Urinary bladder (tissue), 4 donors: ENCODE data around the gene TMED5. TPM values are rescaled to one million over a fixed set of nuclear protein-coding genes. Genes with fewer than 3 reads are reported as not detected.
"Not testable (repeated sequence)": the region's sequence is repeated elsewhere in the genome, so short reads cannot be mapped to it uniquely, and the experiment has no call there.

Experiments used
- DNase-seq: peaks from one replicate; pipeline ENCODE4 v3.0.0-alpha.2; 2015; ENCODE audit errors: extremely low spot score
- H3K27ac ChIP-seq: one replicate; pipeline ENCODE4 v1.5.1; 2013; ENCODE audit warnings: low read depth, mild to moderate bottlenecking, moderate library complexity
- H3K36me3 ChIP-seq: one replicate; pipeline ENCODE4 v1.6.1; 2013; ENCODE audit warnings: mild to moderate bottlenecking, moderate library complexity; ENCODE audit not compliant: insufficient read depth
- H3K4me1 ChIP-seq: one replicate; pipeline ENCODE4 v1.6.1; 2013; ENCODE audit warnings: mild to moderate bottlenecking, moderate library complexity; ENCODE audit not compliant: insufficient read depth
- H3K4me3 ChIP-seq: one replicate; pipeline ENCODE4 v1.5.1; 2013; ENCODE audit warnings: low read depth, low read length
- WGBS: extraction: QIAGEN DNeasy Blood & Tissue Kit; methylation state at CpG from one replicate; pipeline ENCODE4 v1.1.7; 2013; 5-methylcytosine and 5-hydroxymethylcytosine counted together
- polyA plus RNA-seq: library from polyadenylated mRNA; stranded (reverse); fragments of 200-250 nt; gene quantifications from one replicate; pipeline ENCODE4 v1.2.3, GENCODE V29; 2013
- total RNA-seq: library from RNA; depleted of rRNA; stranded (reverse); fragments of >200 nt; gene quantifications from one replicate; pipeline ENCODE4 v1.2.3, GENCODE V29; 2014
- donor health status: healthy with polysubstance abuse.
- donor health status: healthy.

The TMED5 gene
- total and polyA plus RNA-seq, 2 donors = 31.5 to 72.3 TPM

DNA sequence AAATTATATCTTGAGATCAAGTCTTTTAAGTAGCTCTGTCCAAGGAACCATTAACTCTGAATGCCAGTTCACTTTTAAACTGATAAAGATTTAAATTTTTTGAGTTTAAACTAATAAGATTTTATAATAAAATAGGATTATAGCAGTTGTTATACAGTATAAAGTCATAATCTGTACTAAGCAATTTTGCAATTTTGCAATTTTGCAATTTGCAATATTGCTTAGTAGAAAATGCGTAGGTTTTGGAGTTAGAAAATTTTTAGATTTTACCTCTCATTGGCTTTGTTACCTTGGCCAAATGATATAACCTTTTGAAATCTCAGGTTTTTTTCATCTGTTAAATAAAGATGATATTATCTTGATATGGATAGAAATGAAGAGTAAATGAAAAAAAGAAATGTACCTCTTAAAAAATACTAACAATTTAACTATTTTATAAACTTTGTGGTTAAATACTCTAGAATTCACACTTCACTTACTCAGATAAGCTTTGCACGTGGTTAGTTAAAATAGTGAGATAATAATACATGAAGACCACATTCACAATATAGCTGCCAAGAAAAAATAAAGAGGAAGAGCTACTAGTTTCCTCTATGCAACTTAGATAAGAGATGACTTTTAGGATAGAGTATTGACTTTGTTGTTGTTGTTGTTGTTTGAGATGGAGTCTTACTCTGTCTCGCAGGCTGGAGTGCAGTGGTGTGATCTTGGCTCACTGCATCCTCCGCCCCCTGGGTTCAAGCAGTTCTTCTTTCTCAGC lies 14.2 kb upstream of the TMED5 start:
- Histone ChIP-seq H3K36me3 (no peaks in the 10 kb centered on the region), H3K4me1 (no peaks in the 10 kb centered on the region), H3K4me3 (no peak overlapping the region), H3K27ac (no peak overlapping the region)
- WGBS = 93% methylated on average over 4 of the region's 4 CpGs
- DNase-seq = no peak

DNA sequence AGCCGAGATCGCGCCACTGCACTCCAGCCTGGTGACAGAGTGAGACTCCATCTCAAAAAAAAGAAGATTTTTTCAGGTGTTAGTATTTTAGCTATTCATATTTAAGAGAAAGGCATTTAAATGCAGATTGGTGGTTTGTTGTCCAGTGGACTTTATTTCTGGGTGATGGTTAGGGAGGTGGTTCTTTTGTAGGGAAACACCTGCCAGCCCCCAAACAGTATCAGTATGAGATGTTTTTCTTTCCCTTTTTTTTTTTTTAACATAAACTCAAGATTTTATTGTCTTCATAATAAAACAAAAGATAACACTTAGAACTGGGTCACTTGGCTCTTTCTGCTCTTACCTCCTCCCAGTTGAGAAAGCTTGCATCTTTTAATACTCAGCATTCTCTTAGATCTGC lies 10.2 kb upstream of the TMED5 start:
- WGBS = 98% methylated on average over 3 of the region's 3 CpGs
- no peak overlapping the region for H3K4me3 ChIP-seq
- H3K4me1 ChIP-seq = no peaks in the 10 kb centered on the region
- no peaks in the 10 kb centered on the region for H3K36me3 ChIP-seq
- no peak overlapping the region for H3K27ac ChIP-seq
- no peak for DNase-seq

DNA sequence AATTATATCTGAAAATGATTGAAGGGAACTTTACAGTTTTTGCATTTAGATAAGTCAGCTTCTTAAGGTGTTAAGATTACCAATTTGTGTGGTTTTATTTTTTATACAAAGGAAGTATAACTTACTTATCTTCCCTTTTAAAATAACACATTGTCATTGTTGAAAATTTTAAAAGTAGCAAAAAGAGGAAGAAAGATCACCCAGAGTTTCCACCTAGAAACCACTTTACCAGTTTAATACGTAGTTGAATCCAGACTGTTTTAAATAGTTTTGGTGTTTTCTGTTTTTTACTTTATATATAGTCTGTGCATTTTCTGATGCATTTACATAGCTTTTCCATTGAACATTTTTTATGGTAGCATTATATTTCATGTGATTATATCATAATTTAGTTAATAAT lies 6.5 kb upstream of the TMED5 start:
- 88% methylated on average over 1 of the region's 1 CpG for WGBS
- no peak for DNase-seq

DNA sequence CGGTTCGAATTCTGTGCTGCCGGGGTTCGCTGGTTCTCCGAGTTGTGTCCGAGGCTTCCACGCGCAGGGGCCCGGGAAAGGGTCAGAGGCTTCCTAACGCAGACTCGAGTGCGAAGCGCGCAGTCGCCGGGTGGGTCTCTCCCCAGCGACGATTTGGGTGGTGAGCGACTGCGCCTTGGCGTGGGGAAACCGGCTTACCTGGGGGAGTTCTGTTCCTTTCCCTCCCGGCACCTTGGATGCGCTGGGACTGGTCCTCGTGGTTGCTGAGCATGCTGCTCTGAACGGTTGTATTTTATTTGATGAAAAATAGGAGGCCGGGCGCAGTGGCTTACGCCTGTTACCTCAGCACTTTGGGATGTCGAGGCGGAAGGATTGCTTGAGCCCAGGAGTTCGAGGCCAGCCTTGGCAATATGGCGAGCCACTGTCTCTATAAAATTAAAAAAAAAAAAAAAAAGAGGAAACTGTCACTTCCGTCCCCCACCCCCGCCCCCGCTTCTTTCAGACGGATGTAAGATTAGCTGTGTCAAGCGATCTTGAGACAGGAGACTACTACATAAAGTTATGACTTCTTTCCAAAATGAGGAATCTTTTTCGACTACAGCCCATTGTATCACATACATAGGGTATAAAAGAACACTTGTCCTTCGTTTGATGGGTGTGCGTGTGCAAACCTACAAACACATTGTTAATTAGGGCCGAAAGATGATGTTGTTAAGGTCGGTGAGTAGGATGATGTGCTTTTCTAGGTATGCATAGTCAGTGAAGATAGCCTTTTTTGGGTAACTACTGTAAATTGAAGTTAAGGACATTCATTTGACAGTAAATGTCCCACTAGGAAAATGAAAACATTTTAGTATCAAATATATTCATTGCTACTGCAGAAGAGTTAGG lies 755 bp upstream of the TMED5 start, which contains the start of gene CCDC18:
Gene CCDC18 (plus strand): TSS at position 2 of the 891 bp plus-strand sequence. CDS start 2,638 bp downstream, outside the sequence.
- Histone ChIP-seq H3K27ac (peak within 1 kb of the TSS; percentile 98), H3K4me1 (no peaks in the 10 kb centered on the region), H3K36me3 (no peaks in the 10 kb centered on the region), H3K4me3 (peak within 1 kb of the TSS; percentile 55)
- 2% methylated on average over 43 of the region's 43 CpGs for WGBS
- DNase-seq = no peak

More for the DNA sequence above, 6.5 kb upstream of the TMED5 start:
- Histone ChIP-seq H3K27ac (no peak overlapping the region), H3K36me3 (no peaks in the 10 kb centered on the region), H3K4me3 (no peak overlapping the region), H3K4me1 (no peaks in the 10 kb centered on the region)

DNA sequence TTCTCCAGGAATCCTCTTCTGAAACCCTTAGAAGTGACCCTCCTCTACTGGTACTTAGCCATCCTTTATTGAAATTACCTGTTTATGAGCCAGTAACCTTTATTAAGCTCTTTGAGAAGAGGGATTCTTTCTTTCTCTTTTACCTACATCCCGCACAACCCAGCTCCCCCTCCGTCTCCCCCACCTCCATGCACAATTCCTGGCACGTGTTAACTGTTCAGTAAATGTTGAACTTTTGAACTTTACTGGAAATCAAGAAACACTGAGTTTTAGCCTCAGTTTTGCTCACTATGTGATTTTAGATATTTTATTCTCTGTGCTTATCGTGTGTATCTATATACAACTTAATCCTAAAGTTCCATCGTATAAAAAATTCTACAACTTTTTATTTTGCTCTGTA lies 1.8 kb downstream of the TMED5 start:
- no peak for DNase-seq
- H3K4me1 ChIP-seq = no peaks in the 10 kb centered on the region

DNA sequence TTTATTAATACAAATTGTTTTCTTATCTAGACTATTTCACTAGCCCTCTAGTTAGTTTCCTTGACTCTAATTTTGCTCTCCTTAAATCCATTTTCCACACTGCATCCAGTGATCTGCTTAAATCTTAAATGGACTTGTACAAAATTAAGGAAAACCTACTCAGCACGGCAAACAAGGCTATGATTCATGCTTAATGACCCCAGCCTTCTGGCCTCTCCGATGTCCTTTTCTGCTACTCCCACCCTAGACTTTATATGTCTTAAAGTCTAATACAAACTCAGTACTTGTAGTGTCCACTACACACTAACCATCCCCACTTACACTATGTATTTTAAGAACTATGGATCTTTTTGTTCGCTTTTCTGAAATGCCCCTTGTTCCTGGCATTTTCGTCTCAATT lies 2.2 kb downstream of the TMED5 start:
- DNase-seq = no peak
- Histone ChIP-seq H3K36me3 (no peaks in the 10 kb centered on the region), H3K4me3 (peak overlapping the region; percentile 35), H3K27ac (no peak overlapping the region), H3K4me1 (no peaks in the 10 kb centered on the region)
- WGBS = 29% methylated on average over 4 of the region's 4 CpGs

More for the DNA sequence above, 1.8 kb downstream of the TMED5 start:
- 17% methylated on average over 5 of the region's 5 CpGs for WGBS
- H3K4me3 ChIP-seq = peak overlapping the region; percentile 35
- H3K27ac ChIP-seq = no peak overlapping the region
- no peaks in the 10 kb centered on the region for H3K36me3 ChIP-seq

DNA sequence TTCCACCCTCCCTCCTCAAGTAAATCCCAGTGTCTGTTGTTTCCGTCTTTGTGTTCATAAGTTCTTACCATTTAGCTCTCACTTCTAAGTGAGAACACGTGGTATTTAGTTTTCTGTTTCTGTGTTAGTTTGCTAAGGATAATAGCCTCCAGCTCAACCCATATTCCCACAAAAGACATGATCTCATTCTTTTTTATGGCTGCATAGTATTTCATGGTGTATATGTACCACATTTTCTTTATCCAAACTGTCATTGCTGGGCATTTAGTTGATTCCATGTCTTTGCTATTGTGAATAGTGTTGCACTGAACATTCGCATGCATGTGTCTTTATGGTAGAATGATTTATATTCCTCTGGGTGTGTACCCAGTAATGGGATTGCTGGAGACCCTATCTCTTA lies 5.6 kb downstream of the TMED5 start:
- H3K4me1 ChIP-seq, H3K27ac ChIP-seq, H3K36me3 ChIP-seq, H3K4me3 ChIP-seq, DNase-seq: not testable (repeated sequence)
- over 99% methylated on average over 3 of the region's 3 CpGs for WGBS

DNA sequence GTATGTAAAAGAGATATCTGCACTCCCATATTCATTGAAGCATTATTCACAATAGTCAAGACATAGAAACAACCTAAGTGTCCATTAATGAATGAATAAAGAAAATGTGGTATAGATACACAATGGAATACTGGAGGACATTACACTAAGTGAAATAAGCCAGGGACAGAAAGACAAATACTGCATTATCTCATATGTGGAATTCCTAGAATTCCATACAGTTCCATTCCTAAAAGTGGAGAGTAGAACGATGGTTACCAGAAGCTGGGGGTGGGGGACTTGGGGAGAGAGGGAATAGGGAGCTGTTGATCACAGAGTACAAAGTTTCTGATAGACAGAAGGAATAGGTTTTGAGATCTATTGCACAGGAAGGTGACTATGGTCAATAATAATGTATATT lies 7.4 kb downstream of the TMED5 start:
- 25% methylated on average over 1 of the region's 1 CpG for WGBS
- H3K36me3 ChIP-seq = no peaks in the 10 kb centered on the region
- DNase-seq = no peak
- H3K27ac ChIP-seq = no peak overlapping the region
- no peaks in the 10 kb centered on the region for H3K4me1 ChIP-seq
- no peak overlapping the region for H3K4me3 ChIP-seq

DNA sequence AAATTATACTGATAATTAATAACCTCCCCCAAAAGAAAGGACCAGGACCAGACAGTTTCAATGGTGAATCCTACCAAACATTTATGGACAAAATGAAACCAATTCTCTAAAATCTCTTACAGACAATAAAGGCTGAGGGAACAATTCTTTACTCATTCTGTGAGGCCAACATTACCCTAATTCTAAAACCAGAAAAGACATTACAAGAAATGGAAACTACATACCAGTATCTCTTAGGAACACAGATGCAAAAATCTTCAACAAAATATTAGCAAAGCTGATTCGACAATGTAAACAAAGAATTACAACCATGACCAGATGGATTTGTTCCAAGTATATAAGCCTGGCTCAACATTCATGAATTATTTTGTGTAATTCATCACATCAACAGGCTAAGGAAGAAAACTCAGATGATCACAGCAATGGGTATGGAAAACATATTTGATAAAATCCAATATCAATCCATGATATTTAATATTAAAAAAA lies 8.6 kb downstream of the TMED5 start:
- H3K4me1 ChIP-seq = no peaks in the 10 kb centered on the region
- no peak overlapping the region for H3K4me3 ChIP-seq
- WGBS = 31% methylated on average over 1 of the region's 1 CpG
- no peak for DNase-seq
- no peak overlapping the region for H3K27ac ChIP-seq
- no peaks in the 10 kb centered on the region for H3K36me3 ChIP-seq

DNA sequence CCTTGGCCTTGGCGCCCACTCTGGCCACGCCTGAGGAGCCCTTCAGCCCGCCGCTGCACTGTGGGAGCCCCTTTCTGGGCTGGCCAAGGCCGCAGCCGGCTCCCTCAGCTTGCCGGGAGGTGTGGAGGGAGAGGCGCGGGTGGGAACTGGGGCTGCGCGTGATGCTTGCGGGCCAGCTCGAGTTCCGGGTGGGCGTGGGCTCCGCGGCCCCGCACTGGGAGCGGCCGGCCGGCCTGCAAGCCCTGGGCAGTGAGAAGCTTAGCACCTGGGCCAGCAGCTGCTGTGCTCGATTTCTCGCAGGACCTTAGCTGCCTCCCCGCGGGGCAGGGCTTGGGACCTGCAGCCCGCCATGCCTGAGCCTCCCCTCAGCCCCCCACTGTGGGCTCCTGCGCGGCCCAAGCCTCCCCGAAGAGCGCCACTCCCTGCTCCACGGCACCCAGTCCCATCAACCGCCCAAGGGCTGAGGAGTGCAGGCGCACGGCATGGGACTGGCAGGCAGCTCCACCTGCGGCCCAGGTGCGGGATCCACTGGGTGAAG lies 10.0 kb downstream of the TMED5 start:
- not testable (repeated sequence) for H3K36me3 ChIP-seq, H3K4me3 ChIP-seq, DNase-seq, H3K4me1 ChIP-seq, H3K27ac ChIP-seq
- 98% methylated on average over 36 of the region's 36 CpGs for WGBS

DNA sequence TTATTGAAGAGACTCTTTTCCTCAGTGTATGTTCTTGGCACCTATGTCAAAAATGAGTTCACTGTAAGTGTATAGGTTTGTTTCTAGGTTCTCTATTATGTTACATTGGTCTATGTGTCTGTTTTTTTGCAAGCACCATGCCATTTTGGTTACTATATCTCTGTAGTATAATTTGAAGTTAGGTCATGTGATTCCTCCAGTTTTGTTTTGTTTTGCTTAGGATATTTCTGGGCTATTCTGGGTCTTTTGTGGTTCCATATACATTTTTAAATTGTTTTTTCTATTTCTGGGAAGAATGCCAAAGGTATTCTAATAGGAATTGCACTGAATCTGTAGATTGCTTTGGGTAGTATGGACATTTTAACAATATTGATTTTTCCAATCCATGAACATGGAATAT lies 13.2 kb downstream of the TMED5 start:
- H3K4me3 ChIP-seq = no peak overlapping the region
- H3K36me3 ChIP-seq = no peaks in the 10 kb centered on the region
- no peak overlapping the region for H3K27ac ChIP-seq
- DNase-seq = no peak
- H3K4me1 ChIP-seq = no peaks in the 10 kb centered on the region

DNA sequence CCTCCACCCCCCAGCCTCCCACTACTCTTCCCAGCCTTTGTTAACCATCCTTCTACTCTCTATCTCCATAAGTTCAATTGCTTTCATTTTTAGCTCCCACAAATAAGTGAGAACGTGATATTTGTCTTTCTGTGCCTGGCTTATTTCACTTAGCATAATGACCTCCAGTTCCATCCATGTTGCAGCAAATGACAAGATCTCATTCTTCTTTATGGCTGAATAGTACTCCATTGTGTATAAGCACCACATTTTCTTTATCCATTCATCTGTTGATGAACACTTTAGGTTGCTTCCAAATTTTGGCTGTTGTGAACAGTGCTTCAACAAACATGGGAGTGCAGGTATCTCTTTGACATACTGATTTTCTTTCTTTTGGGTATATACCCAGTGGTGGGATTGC lies 14.3 kb downstream of the TMED5 start:
- not testable (repeated sequence) for H3K36me3 ChIP-seq, H3K4me1 ChIP-seq, H3K27ac ChIP-seq, H3K4me3 ChIP-seq, DNase-seq
- WGBS = 95% methylated on average over 1 of the region's 1 CpG

DNA sequence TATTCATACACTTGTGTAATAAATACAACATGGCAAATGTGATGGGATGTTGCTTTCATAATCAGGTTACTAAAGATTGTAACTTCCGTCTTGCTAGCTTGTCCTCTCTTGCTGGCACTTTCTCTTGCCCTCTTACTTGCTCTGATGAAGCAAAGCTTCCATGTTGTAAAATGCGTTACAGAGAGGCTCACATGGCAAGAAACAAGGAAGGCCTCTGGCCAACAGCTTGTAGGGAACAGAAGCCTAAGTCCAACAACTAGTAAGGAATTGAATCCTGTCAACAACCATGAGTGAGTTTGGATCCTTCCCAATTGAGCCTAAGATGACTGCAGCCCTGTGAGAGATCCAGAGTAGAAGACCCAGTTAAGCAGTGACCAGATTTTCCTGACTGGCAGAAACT lies 15.4 kb downstream of the TMED5 start:
- no peak for DNase-seq
- Histone ChIP-seq H3K4me3 (no peak overlapping the region), H3K27ac (no peak overlapping the region), H3K4me1 (no peaks in the 10 kb centered on the region), H3K36me3 (peaks cover 2% of the 10 kb centered on the region)
- 92% methylated on average over 2 of the region's 2 CpGs for WGBS
